ENCODE measurements around the gene DCX. TPM values are rescaled to one million over a fixed set of nuclear protein-coding genes. Genes with fewer than 3 reads are reported as not detected.

The DCX gene
- total RNA-seq, 4 donors from 2014 or later, result not detected

DNA sequence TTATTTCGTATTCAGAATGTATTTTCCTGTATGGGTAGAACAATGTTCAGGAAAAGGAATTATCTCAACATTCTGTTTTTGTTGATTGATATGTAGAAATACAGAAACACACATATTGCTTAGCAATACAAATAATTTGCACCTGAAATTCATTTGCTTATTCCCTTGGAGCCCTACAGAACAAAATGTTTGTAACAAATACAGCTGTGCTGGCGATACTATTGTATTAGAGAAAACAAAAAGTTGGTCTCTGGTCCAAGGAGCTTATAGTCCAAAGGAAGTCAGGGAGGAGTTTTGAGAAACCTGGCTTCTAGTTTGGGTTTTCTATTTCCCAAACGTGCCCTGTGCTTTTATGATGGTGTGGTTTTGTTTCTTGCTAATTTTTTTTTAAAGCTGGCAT lies 104.0 kb downstream of the DCX start:
- no peak for DNase-seq
- H3K36me3 ChIP-seq, result no peaks in the 10 kb centered on the region
- H3K4me3 ChIP-seq, result no peak overlapping the region
- TF ChIP-seq POLR2A (IDR thresholded peaks at IDR 0.05), result no peak
- TF ChIP-seq, protein P1, sequence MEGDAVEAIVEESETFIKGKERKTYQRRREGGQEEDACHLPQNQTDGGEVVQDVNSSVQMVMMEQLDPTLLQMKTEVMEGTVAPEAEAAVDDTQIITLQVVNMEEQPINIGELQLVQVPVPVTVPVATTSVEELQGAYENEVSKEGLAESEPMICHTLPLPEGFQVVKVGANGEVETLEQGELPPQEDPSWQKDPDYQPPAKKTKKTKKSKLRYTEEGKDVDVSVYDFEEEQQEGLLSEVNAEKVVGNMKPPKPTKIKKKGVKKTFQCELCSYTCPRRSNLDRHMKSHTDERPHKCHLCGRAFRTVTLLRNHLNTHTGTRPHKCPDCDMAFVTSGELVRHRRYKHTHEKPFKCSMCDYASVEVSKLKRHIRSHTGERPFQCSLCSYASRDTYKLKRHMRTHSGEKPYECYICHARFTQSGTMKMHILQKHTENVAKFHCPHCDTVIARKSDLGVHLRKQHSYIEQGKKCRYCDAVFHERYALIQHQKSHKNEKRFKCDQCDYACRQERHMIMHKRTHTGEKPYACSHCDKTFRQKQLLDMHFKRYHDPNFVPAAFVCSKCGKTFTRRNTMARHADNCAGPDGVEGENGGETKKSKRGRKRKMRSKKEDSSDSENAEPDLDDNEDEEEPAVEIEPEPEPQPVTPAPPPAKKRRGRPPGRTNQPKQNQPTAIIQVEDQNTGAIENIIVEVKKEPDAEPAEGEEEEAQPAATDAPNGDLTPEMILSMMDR (IDR thresholded peaks at IDR 0.05), result no peak
- no peak overlapping the region for H3K27ac ChIP-seq
- H3K4me1 ChIP-seq, result no peaks in the 10 kb centered on the region
- H3K27me3 ChIP-seq, result no peaks in the 10 kb centered on the region
- H3K9me3 ChIP-seq, result no peaks in the 10 kb centered on the region

DNA sequence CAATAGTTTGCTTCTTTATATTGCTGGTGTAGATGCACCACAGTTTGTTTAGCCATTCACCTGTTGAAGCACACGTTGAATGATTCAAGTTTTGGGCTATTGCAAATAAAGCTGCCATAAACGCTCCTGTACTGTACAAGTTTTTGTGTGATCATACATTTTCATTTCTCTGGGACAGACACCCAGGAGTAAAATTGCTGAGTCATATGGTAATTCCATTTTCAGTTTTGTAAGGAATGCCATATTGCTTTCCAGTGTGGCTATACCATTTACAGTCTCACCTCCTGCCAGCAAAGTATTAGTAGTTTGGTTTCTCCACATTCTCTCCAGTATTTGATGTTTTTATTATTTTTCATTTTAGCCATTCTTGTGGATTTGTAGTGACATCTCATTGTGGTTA lies 109.7 kb downstream of the DCX start:
- Histone ChIP-seq H3K36me3 (no peaks in the 10 kb centered on the region), H3K27me3 (no peaks in the 10 kb centered on the region), H3K9me3 (no peaks in the 10 kb centered on the region), H3K27ac (no peak overlapping the region), H3K4me3 (no peak overlapping the region), H3K4me1 (no peaks in the 10 kb centered on the region)
- TF ChIP-seq POLR2A (IDR thresholded peaks at IDR 0.05), result no peak
- TF ChIP-seq, protein P1 (IDR thresholded peaks at IDR 0.05), result no peak
- DNase-seq, result no peak

DNA sequence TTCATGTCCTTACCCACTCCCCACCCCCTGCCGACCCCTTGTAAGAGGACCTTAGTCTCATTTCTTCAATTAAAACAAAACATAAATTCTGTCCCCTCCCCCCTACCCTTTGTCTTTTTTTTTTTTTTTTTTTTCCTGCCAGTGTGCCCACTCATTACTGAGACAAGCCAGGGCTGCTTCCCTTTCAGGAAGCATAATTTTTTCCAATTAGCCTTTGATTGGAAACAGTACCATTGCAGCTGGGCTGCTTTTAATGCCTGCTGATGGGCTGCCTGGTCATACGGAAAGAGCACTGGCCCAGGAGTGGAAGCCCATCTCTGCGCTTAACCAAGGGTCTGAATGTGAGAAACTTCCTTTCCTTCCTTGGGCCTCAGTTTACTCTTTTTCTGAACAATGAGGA lies 123.2 kb downstream of the DCX start:
- TF ChIP-seq, protein P1 (IDR thresholded peaks at IDR 0.05), result no peak
- TF ChIP-seq POLR2A (IDR thresholded peaks at IDR 0.05), result no peak
- Histone ChIP-seq H3K36me3 (no peaks in the 10 kb centered on the region), H3K4me1 (no peaks in the 10 kb centered on the region), H3K27ac (no peak overlapping the region), H3K4me3 (no peak overlapping the region), H3K9me3 (no peaks in the 10 kb centered on the region), H3K27me3 (no peaks in the 10 kb centered on the region)
- no peak for DNase-seq

DNA sequence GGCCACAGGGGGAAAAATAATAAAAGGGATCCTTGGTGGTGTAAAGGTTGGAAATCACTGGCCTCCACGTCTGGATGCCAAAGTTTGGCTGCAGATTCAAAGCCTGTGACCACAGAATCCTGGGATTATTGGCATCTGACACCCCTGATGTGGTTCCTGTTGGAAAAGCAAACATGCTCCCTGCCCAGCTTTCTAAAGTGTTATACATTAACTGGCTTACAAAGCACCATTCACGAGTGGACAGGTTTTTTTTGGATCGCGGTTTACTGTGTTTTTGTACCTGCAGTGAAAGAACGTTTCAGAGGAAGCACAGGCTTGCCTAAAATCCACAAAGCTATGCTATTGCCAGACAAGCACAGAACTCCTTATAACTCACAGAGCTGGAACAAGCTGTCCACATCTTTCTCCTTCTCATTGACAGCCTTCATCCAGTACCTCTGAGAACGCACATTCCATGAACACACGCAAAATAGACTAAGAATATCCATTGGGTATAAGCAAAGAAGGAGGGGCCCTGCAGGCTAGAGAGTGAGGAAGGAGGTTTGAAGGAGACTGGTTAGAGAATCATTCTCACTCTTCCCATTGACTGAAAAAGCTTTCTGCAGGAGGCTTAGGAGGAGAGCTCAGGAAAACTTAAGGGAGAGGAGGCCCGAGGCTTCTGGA lies 127.2 kb downstream of the DCX start:
- no peak for DNase-seq
- H3K27ac ChIP-seq, result no peak overlapping the region

DNA sequence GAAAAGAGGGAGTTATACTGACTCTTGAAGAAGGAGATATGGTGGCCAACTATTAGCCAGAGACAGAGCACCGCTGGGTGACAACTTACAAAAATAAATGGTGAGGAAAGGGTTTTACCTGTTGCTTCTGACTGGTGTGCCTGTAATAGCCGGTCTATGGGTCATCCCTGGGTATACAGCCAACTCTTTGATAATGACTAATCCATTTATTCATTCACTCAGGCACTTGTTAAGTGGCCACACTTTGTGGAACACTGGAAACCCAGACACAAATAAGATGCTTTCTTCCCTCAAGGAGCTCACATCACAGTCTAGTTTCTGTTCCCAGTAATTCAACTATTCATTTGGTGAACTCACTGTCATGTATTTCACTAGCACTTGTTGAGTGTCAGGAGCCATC lies 128.5 kb downstream of the DCX start:
- H3K9me3 ChIP-seq, result no peaks in the 10 kb centered on the region
- H3K36me3 ChIP-seq, result no peaks in the 10 kb centered on the region
- no peak for TF ChIP-seq POLR2A (IDR thresholded peaks at IDR 0.05)
- TF ChIP-seq, protein P1 (IDR thresholded peaks at IDR 0.05), result no peak
- no peak for DNase-seq
- no peak overlapping the region for H3K27ac ChIP-seq
- no peaks in the 10 kb centered on the region for H3K4me1 ChIP-seq
- H3K4me3 ChIP-seq, result no peak overlapping the region
- H3K27me3 ChIP-seq, result no peaks in the 10 kb centered on the region

More for the DNA sequence above, 127.2 kb downstream of the DCX start:
- no peak for TF ChIP-seq POLR2A (IDR thresholded peaks at IDR 0.05)
- TF ChIP-seq, protein P1 (IDR thresholded peaks at IDR 0.05), result no peak
- Histone ChIP-seq H3K36me3 (no peaks in the 10 kb centered on the region), H3K9me3 (no peaks in the 10 kb centered on the region), H3K27me3 (no peaks in the 10 kb centered on the region), H3K4me3 (no peak overlapping the region), H3K4me1 (no peaks in the 10 kb centered on the region)

DNA sequence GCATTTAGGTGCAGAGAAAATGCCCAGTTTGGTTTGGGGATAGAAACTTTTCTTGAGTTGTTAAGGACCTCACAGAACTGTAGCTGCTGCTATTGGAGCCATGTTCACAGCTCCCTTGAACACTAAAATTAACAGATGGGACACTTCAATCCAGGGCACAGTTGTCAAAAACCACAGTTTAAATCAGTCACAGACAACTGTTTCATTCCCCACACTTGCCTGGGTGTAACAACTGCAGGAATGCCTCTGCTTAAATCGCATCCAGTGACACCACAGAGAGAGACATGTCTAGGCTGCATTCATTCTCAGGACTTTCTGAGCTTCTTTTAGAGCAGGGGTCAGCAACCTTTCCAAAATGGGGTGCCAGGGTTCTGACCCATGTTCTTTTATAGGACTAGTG lies 129.0 kb downstream of the DCX start:
- Histone ChIP-seq H3K9me3 (no peaks in the 10 kb centered on the region), H3K27ac (no peak overlapping the region), H3K27me3 (no peaks in the 10 kb centered on the region), H3K4me1 (no peaks in the 10 kb centered on the region), H3K36me3 (no peaks in the 10 kb centered on the region), H3K4me3 (no peak overlapping the region)
- TF ChIP-seq POLR2A (IDR thresholded peaks at IDR 0.05), result no peak
- no peak for DNase-seq
